ENCODE results near the gene TMEM244. TPM values are rescaled to one million over a fixed set of nuclear protein-coding genes. Genes with fewer than 3 reads are reported as not detected.
"Not testable (repeated sequence)": the region's sequence is repeated elsewhere in the genome, so short reads cannot be mapped to it uniquely, and the experiment has no call there.

TMEM244 gene
- total and polyA plus RNA-seq, 4 experiments from 2014 or later, result 0.87 to 1.2 (median 1.1) TPM; not detected in 1

GRCh38 chr6:129884211-129884610 is 23.1 kb upstream of the TMEM244 start:
- DNase-seq, result no peak
- no peak overlapping the region for H3K27ac ChIP-seq (ENCODE audit: low read depth, low read length)
- Mint-ChIP-seq H3K4me3 (no peak overlapping the region), H3K4me1 (peaks cover 4 to 10% (median 6%) of the 10 kb centered on the region in 4 donors), H3K27ac (no peak overlapping the region), H3K27me3 (peaks cover 0 to 2% of the 10 kb centered on the region in 2 donors), H3K9me3 (peaks cover 0 to 16% (median 1%) of the 10 kb centered on the region in 8 donors), H3K36me3 (peaks cover 0 to 9% of the 10 kb centered on the region in 2 donors)
- CTCF ChIA-PET (ENCODE audit: partially characterized antibody), result no interaction called here
- no peak overlapping the region for H3K4me3 ChIP-seq (ENCODE audit: low read length in 2 of 2)
- intact Hi-C loops (cut with micrococcal nuclease), result no loop called here
- POLR2A ChIA-PET (ENCODE audit: partially characterized antibody), result no interaction called here
- H3K4me1 ChIP-seq (ENCODE audit: insufficient read depth, low read length), result peaks cover 5% of the 10 kb centered on the region
- no peaks in the 10 kb centered on the region for H3K9me3 ChIP-seq (ENCODE audit: control insufficient read depth in 1 of 2, low read length in 2 of 2)
- no peaks in the 10 kb centered on the region for H3K27me3 ChIP-seq (ENCODE audit: insufficient read depth, low read length)
- H3K36me3 ChIP-seq (ENCODE audit: insufficient read depth, low read length), result no peaks in the 10 kb centered on the region

GRCh38 chr6:129882510-129883023 is 21.5 kb upstream of the TMEM244 start:
- Histone ChIP-seq H3K27ac (ENCODE audit: low read depth, low read length) (no peak overlapping the region), H3K36me3 (ENCODE audit: insufficient read depth, low read length) (no peaks in the 10 kb centered on the region), H3K27me3 (ENCODE audit: insufficient read depth, low read length) (no peaks in the 10 kb centered on the region), H3K9me3 (ENCODE audit: control insufficient read depth in 1 of 2, low read length in 2 of 2) (no peaks in the 10 kb centered on the region), H3K4me3 (ENCODE audit: low read length in 2 of 2) (no peak overlapping the region), H3K4me1 (ENCODE audit: insufficient read depth, low read length) (peaks cover 5% of the 10 kb centered on the region)
- Mint-ChIP-seq H3K4me3 (peak overlapping the region in 6 of 8 donors; percentile 5 to 63 (median 37)), H3K4me1 (peaks cover 4 to 10% (median 6%) of the 10 kb centered on the region in 4 donors), H3K36me3 (peaks cover 0 to 17% of the 10 kb centered on the region in 2 donors), H3K27me3 (peaks cover 0 to 4% of the 10 kb centered on the region in 2 donors), H3K27ac (peak overlapping the region in 3 of 7 donors; percentile 48 to 85 (median 72)), H3K9me3 (peaks cover 0 to 22% (median 7%) of the 10 kb centered on the region in 8 donors)
- CTCF ChIA-PET (ENCODE audit: partially characterized antibody), result no interaction called here
- peak in 1 of 5 donors; percentile 7 for DNase-seq
- POLR2A ChIA-PET (ENCODE audit: partially characterized antibody), result no interaction called here
- intact Hi-C loops (cut with micrococcal nuclease), result no loop called here

GRCh38 chr6:129877894-129878293 is 16.8 kb upstream of the TMEM244 start:
- H3K9me3 ChIP-seq (ENCODE audit: control insufficient read depth in 1 of 2, low read length in 2 of 2); H3K27ac Mint-ChIP-seq; H3K27ac ChIP-seq (ENCODE audit: low read depth, low read length); H3K27me3 Mint-ChIP-seq; H3K36me3 ChIP-seq (ENCODE audit: insufficient read depth, low read length); intact Hi-C loops (cut with micrococcal nuclease); H3K27me3 ChIP-seq (ENCODE audit: insufficient read depth, low read length); POLR2A ChIA-PET (ENCODE audit: partially characterized antibody); H3K4me3 ChIP-seq (ENCODE audit: low read length in 2 of 2); H3K4me3 Mint-ChIP-seq; DNase-seq: not testable (repeated sequence)
- peaks cover 0 to 17% of the 10 kb centered on the region in 2 donors for H3K36me3 Mint-ChIP-seq
- H3K4me1 ChIP-seq (ENCODE audit: insufficient read depth, low read length), result peaks cover 20% of the 10 kb centered on the region
- H3K4me1 Mint-ChIP-seq, result peaks cover 19 to 27% (median 23%) of the 10 kb centered on the region in 4 donors
- CTCF ChIA-PET (ENCODE audit: partially characterized antibody), result interaction anchor here (0.6 kb wide), 2 partner anchors 8 to 60 kb away, joined by 3 read pairs; no protein-coding TSS in a partner anchor
- H3K9me3 Mint-ChIP-seq, result peaks cover 0 to 22% (median 7%) of the 10 kb centered on the region in 8 donors

- intact Hi-C loops (cut with micrococcal nuclease), result no loop called here
These were observed 14.8 kb upstream of the TMEM244 start for GRCh38 chr6:129875610-129876520.

GRCh38 chr6:129874837-129875236 is 13.7 kb upstream of the TMEM244 start:
- CTCF ChIA-PET (ENCODE audit: partially characterized antibody), result interaction anchor here (1.2 kb wide), 1 partner anchor 10 kb away, joined by 3 read pairs; no protein-coding TSS in a partner anchor
- POLR2A ChIA-PET (ENCODE audit: partially characterized antibody), result interaction anchor here (1.3 kb wide), 1 partner anchor 14 kb away, joined by 7 read pairs; the partner anchor contains the start of gene TMEM244
- H3K27ac Mint-ChIP-seq, result no peak overlapping the region
- Histone ChIP-seq H3K27me3 (ENCODE audit: insufficient read depth, low read length) (no peaks in the 10 kb centered on the region), H3K36me3 (ENCODE audit: insufficient read depth, low read length) (no peaks in the 10 kb centered on the region), H3K9me3 (ENCODE audit: control insufficient read depth in 1 of 2, low read length in 2 of 2) (no peaks in the 10 kb centered on the region), H3K27ac (ENCODE audit: low read depth, low read length) (no peak overlapping the region), H3K4me1 (ENCODE audit: insufficient read depth, low read length) (peaks cover 14% of the 10 kb centered on the region), H3K4me3 (ENCODE audit: low read length in 2 of 2) (no peak overlapping the region)
- H3K27me3 Mint-ChIP-seq, result peaks cover 0 to 2% of the 10 kb centered on the region in 2 donors
- peaks cover 14 to 21% (median 18%) of the 10 kb centered on the region in 4 donors for H3K4me1 Mint-ChIP-seq
- H3K4me3 Mint-ChIP-seq, result no peak overlapping the region
- peaks cover 0 to 8% of the 10 kb centered on the region in 2 donors for H3K36me3 Mint-ChIP-seq
- intact Hi-C loops (cut with micrococcal nuclease), result no loop called here
- H3K9me3 Mint-ChIP-seq, result peaks cover under 1 to 8% (median 5%) of the 10 kb centered on the region in 8 donors
- DNase-seq, result no peak

More at GRCh38 chr6:129875610-129876520, 14.8 kb upstream of the TMEM244 start:
- Histone ChIP-seq H3K27me3 (ENCODE audit: insufficient read depth, low read length) (no peaks in the 10 kb centered on the region), H3K36me3 (ENCODE audit: insufficient read depth, low read length) (no peaks in the 10 kb centered on the region), H3K27ac (ENCODE audit: low read depth, low read length) (no peak overlapping the region), H3K4me1 (ENCODE audit: insufficient read depth, low read length) (peaks cover 14% of the 10 kb centered on the region), H3K4me3 (ENCODE audit: low read length in 2 of 2) (peak overlapping the region in 1 of 2 donors; percentile 7), H3K9me3 (ENCODE audit: control insufficient read depth in 1 of 2, low read length in 2 of 2) (no peaks in the 10 kb centered on the region)
- Mint-ChIP-seq H3K4me1 (peaks cover 14 to 21% (median 18%) of the 10 kb centered on the region in 4 donors), H3K4me3 (peak overlapping the region; percentile 29 to 77 (median 48)), H3K36me3 (peaks cover 0 to 14% of the 10 kb centered on the region in 2 donors), H3K27me3 (peaks cover 0 to 3% of the 10 kb centered on the region in 2 donors), H3K9me3 (peaks cover 2 to 17% (median 5%) of the 10 kb centered on the region in 8 donors), H3K27ac (peak overlapping the region in 5 of 7 donors; percentile 13 to 79 (median 17))
- CTCF ChIA-PET (ENCODE audit: partially characterized antibody), result interaction anchor here (0.5 to 1.2 kb wide), 3 partner anchors 11 to 63 kb away, joined by 3 read pairs; no protein-coding TSS in a partner anchor
- POLR2A ChIA-PET (ENCODE audit: partially characterized antibody), result interaction anchor here (1.3 kb wide), 1 partner anchor 15 kb away, joined by 7 read pairs; the partner anchor contains the start of gene TMEM244
- DNase-seq, result no peak

- H3K27me3 ChIP-seq (ENCODE audit: insufficient read depth, low read length), result no peaks in the 10 kb centered on the region
- intact Hi-C loops (cut with micrococcal nuclease), result no loop called here
- no peaks in the 10 kb centered on the region for H3K9me3 ChIP-seq (ENCODE audit: control insufficient read depth in 1 of 2, low read length in 2 of 2)
- ChIA-PET POLR2A (ENCODE audit: partially characterized antibody) (no interaction called here), CTCF (ENCODE audit: partially characterized antibody) (no interaction called here)
- no peak for DNase-seq
- peaks cover 14 to 21% (median 18%) of the 10 kb centered on the region in 4 donors for H3K4me1 Mint-ChIP-seq
- H3K4me1 ChIP-seq (ENCODE audit: insufficient read depth, low read length), result peaks cover 14% of the 10 kb centered on the region
- H3K4me3 ChIP-seq (ENCODE audit: low read length in 2 of 2), result no peak overlapping the region
- no peaks in the 10 kb centered on the region for H3K36me3 ChIP-seq (ENCODE audit: insufficient read depth, low read length)
- H3K36me3 Mint-ChIP-seq, result no peaks in the 10 kb centered on the region
- peaks cover 0 to 2% (median 0%) of the 10 kb centered on the region in 8 donors for H3K9me3 Mint-ChIP-seq
- no peak overlapping the region for H3K27ac ChIP-seq (ENCODE audit: low read depth, low read length)
- no peak overlapping the region for H3K27ac Mint-ChIP-seq
- H3K4me3 Mint-ChIP-seq, result no peak overlapping the region
- no peaks in the 10 kb centered on the region for H3K27me3 Mint-ChIP-seq
These were observed 11.5 kb upstream of the TMEM244 start for GRCh38 chr6:129872586-129872985.

GRCh38 chr6:129871221-129871620 is 10.1 kb upstream of the TMEM244 start:
- peaks cover 0 to 2% (median 0%) of the 10 kb centered on the region in 8 donors for H3K9me3 Mint-ChIP-seq
- H3K4me1 ChIP-seq (ENCODE audit: insufficient read depth, low read length), result peaks cover 12% of the 10 kb centered on the region
- intact Hi-C loops (cut with micrococcal nuclease), result no loop called here

More at GRCh38 chr6:129871221-129871620, 10.1 kb upstream of the TMEM244 start:
- ChIA-PET CTCF (ENCODE audit: partially characterized antibody) (no interaction called here), POLR2A (ENCODE audit: partially characterized antibody) (no interaction called here)
- Mint-ChIP-seq H3K36me3 (no peaks in the 10 kb centered on the region), H3K4me3 (no peak overlapping the region), H3K27ac (no peak overlapping the region), H3K27me3 (no peaks in the 10 kb centered on the region), H3K4me1 (peaks cover 10 to 16% (median 11%) of the 10 kb centered on the region in 4 donors)
- Histone ChIP-seq H3K27ac (ENCODE audit: low read depth, low read length) (no peak overlapping the region), H3K36me3 (ENCODE audit: insufficient read depth, low read length) (no peaks in the 10 kb centered on the region), H3K4me3 (ENCODE audit: low read length in 2 of 2) (no peak overlapping the region), H3K9me3 (ENCODE audit: control insufficient read depth in 1 of 2, low read length in 2 of 2) (no peaks in the 10 kb centered on the region), H3K27me3 (ENCODE audit: insufficient read depth, low read length) (no peaks in the 10 kb centered on the region)
- no peak for DNase-seq
